ENCODE measurements around the gene SERPINE3. TPM values are rescaled to one million over a fixed set of nuclear protein-coding genes. Genes with fewer than 3 reads are reported as not detected.

SERPINE3 gene
- total RNA-seq, 1 experiment from 2014 or later: not detected

GRCh38 chr13:51341791-51342190 lies 2.3 kb downstream of the SERPINE3 start:
- Mint-ChIP-seq H3K9me3 (ENCODE audit: unreplicated experiment) (no peaks in the 10 kb centered on the region), H3K4me3 (ENCODE audit: unreplicated experiment) (no peak overlapping the region), H3K4me1 (ENCODE audit: insufficient read depth, unreplicated experiment) (no peaks in the 10 kb centered on the region), H3K27me3 (ENCODE audit: insufficient read depth, unreplicated experiment) (no peaks in the 10 kb centered on the region), H3K27ac (ENCODE audit: low read depth, unreplicated experiment) (no peak overlapping the region), H3K36me3 (ENCODE audit: insufficient read depth, unreplicated experiment) (peaks cover 7% of the 10 kb centered on the region)
- CTCF ChIA-PET: interaction anchor here (0.6 to 1.2 kb wide), 2 partner anchors 55 to 215 kb away, joined by 4 read pairs; no protein-coding TSS in a partner anchor
- no peak for TF ChIP-seq CTCF (IDR thresholded peaks at IDR 0.05; ENCODE audit: unreplicated experiment)
- intact Hi-C loops (cut with micrococcal nuclease): no loop called here
- BruUV-seq (replicated peaks): no TSS peak
- POLR2A ChIA-PET: interaction anchor here (0.5 kb wide), 1 partner anchor 11 kb away, joined by 3 read pairs; no protein-coding TSS in a partner anchor
- no peak for DNase-seq (ENCODE audit: unreplicated experiment)

GRCh38 chr13:51342706-51343105 lies 3.2 kb downstream of the SERPINE3 start:
- H3K9me3 Mint-ChIP-seq (ENCODE audit: unreplicated experiment): no peaks in the 10 kb centered on the region
- no peaks in the 10 kb centered on the region for H3K4me1 Mint-ChIP-seq (ENCODE audit: insufficient read depth, unreplicated experiment)
- ChIA-PET POLR2A (interaction anchor here (0.7 kb wide), 2 partner anchors 13 to 68 kb away, joined by 3 read pairs; no protein-coding TSS in a partner anchor), CTCF (interaction anchor here (1.9 kb wide), 1 partner anchor 217 kb away, joined by 4 read pairs; no protein-coding TSS in a partner anchor)
- no TSS peak for BruUV-seq (replicated peaks)
- no peak for TF ChIP-seq CTCF (IDR thresholded peaks at IDR 0.05; ENCODE audit: unreplicated experiment)
- DNase-seq (ENCODE audit: unreplicated experiment): no peak
- peaks cover 10% of the 10 kb centered on the region for H3K36me3 Mint-ChIP-seq (ENCODE audit: insufficient read depth, unreplicated experiment)
- H3K4me3 Mint-ChIP-seq (ENCODE audit: unreplicated experiment): no peak overlapping the region
- H3K27ac Mint-ChIP-seq (ENCODE audit: low read depth, unreplicated experiment): no peak overlapping the region
- intact Hi-C loops (cut with micrococcal nuclease): no loop called here
- H3K27me3 Mint-ChIP-seq (ENCODE audit: insufficient read depth, unreplicated experiment): no peaks in the 10 kb centered on the region

- no TSS peak for BruUV-seq (replicated peaks)
- H3K4me3 Mint-ChIP-seq (ENCODE audit: unreplicated experiment): no peak overlapping the region
- no peak for DNase-seq (ENCODE audit: unreplicated experiment)
- intact Hi-C loops (cut with micrococcal nuclease): no loop called here
- H3K27me3 Mint-ChIP-seq (ENCODE audit: insufficient read depth, unreplicated experiment): no peaks in the 10 kb centered on the region
- H3K4me1 Mint-ChIP-seq (ENCODE audit: insufficient read depth, unreplicated experiment): no peaks in the 10 kb centered on the region
- no peak for TF ChIP-seq CTCF (IDR thresholded peaks at IDR 0.05; ENCODE audit: unreplicated experiment)
- H3K9me3 Mint-ChIP-seq (ENCODE audit: unreplicated experiment): no peaks in the 10 kb centered on the region
- CTCF ChIA-PET: interaction anchor here (1.9 kb wide), 1 partner anchor 218 kb away, joined by 4 read pairs; no protein-coding TSS in a partner anchor
- POLR2A ChIA-PET: interaction anchor here (0.6 to 0.7 kb wide), 2 partner anchors 14 to 15 kb away, joined by 3 read pairs; no protein-coding TSS in a partner anchor
- peaks cover 12% of the 10 kb centered on the region for H3K36me3 Mint-ChIP-seq (ENCODE audit: insufficient read depth, unreplicated experiment)
- no peak overlapping the region for H3K27ac Mint-ChIP-seq (ENCODE audit: low read depth, unreplicated experiment)
Measured at GRCh38 chr13:51343475-51343874, 4.0 kb downstream of the SERPINE3 start.

GRCh38 chr13:51346397-51346796 lies 6.9 kb downstream of the SERPINE3 start:
- Mint-ChIP-seq H3K4me3 (ENCODE audit: unreplicated experiment) (no peak overlapping the region), H3K36me3 (ENCODE audit: insufficient read depth, unreplicated experiment) (peaks cover 12% of the 10 kb centered on the region), H3K4me1 (ENCODE audit: insufficient read depth, unreplicated experiment) (no peaks in the 10 kb centered on the region), H3K27ac (ENCODE audit: low read depth, unreplicated experiment) (no peak overlapping the region), H3K27me3 (ENCODE audit: insufficient read depth, unreplicated experiment) (no peaks in the 10 kb centered on the region), H3K9me3 (ENCODE audit: unreplicated experiment) (no peaks in the 10 kb centered on the region)
- intact Hi-C loops (cut with micrococcal nuclease): no loop called here
- BruUV-seq (replicated peaks): no TSS peak
- ChIA-PET POLR2A (no interaction called here), CTCF (no interaction called here)
- DNase-seq (ENCODE audit: unreplicated experiment): no peak
- no peak for TF ChIP-seq CTCF (IDR thresholded peaks at IDR 0.05; ENCODE audit: unreplicated experiment)
